ENCODE data around the gene CSAD.
"Not testable (repeated sequence)": the region's sequence is repeated elsewhere in the genome, so short reads cannot be mapped to it uniquely, and the experiment has no call there.

GRCh38 chr12:53178803-53179202 is 1.9 kb downstream of the CSAD start:
- not testable (repeated sequence) for TF ChIP-seq CTCF (IDR thresholded peaks at IDR 0.05); POLR2A (IDR thresholded peaks at IDR 0.05); POLR2AphosphoS5 (IDR thresholded peaks at IDR 0.05; ENCODE audit: insufficient read depth in 1 of 2, low read depth in 1 of 2)
